ENCODE results near the gene RPS6KA5.

RPS6KA5 gene

DNA sequence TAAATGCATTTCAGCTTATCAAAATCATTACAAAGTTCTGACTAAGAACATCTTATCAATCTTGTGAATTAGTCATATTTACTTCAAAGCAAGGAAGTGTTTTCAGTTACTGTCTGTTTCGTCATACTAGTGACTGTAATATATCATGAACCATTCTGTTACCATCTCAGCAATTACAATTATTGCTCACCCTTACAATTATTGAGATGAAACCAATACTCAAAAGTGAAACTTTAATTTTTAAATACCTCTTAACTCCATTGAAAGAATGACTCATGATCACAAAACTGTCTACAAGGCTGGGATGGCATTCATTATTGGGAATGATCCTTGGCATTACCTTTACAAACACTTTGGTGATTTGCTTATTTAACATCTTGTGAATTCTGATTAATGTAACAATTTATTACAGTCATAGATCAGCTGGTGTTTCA is 90.3 kb downstream of the RPS6KA5 start:
- no peak overlapping the region for H3K18ac ChIP-seq (ENCODE audit: low read length)
- H3K79me2 ChIP-seq (ENCODE audit: control insufficient read depth, insufficient read depth, low read length, poor library complexity): no peaks in the 10 kb centered on the region
- no peak overlapping the region for H4K12ac ChIP-seq (ENCODE audit: low read depth, low read length)
- no peak overlapping the region for H2BK12ac ChIP-seq (ENCODE audit: low read length)
- H3K27ac ChIP-seq (ENCODE audit: low read depth, low read length): no peak overlapping the region
- DNase-seq: peak in 1 of 2 donors; percentile 74
- no peaks in the 10 kb centered on the region for H3K79me1 ChIP-seq (ENCODE audit: low read length)
- no CpG with 5 or more reads among the region's 1 CpG for WGBS (ENCODE audit: extremely low coverage, insufficient coverage, insufficient read length)
- H3K27me3 ChIP-seq (ENCODE audit: insufficient read depth, low read length): no peaks in the 10 kb centered on the region
- no peak overlapping the region for H3K9ac ChIP-seq (ENCODE audit: low read length)
- no peak overlapping the region for H3K4me3 ChIP-seq (ENCODE audit: low read depth, low read length)
- no peak overlapping the region for H2BK120ac ChIP-seq (ENCODE audit: insufficient read depth, low read length, poor library complexity)
- no peak overlapping the region for H2AK5ac ChIP-seq (ENCODE audit: low read length)
- H3K36me3 ChIP-seq (ENCODE audit: control insufficient read depth in 1 of 2, insufficient read depth in 2 of 2, low read length in 2 of 2): no peaks in the 10 kb centered on the region
- H2BK5ac ChIP-seq (ENCODE audit: low read depth, low read length, poor library complexity): no peak overlapping the region
- H4K91ac ChIP-seq (ENCODE audit: low read depth, low read length): no peak overlapping the region
- no peaks in the 10 kb centered on the region for H3K9me3 ChIP-seq (ENCODE audit: insufficient read depth, low read depth, low read length)
- H3K23ac ChIP-seq (ENCODE audit: low read length): no peak overlapping the region
- H3K4me2 ChIP-seq (ENCODE audit: low read length): no peak overlapping the region
- no peak overlapping the region for H4K8ac ChIP-seq (ENCODE audit: low read depth, low read length)
- no peak overlapping the region for H2AFZ ChIP-seq (ENCODE audit: insufficient read depth, low read length, poor library complexity)
- no peak overlapping the region for H3K14ac ChIP-seq (ENCODE audit: low read length)
- no peak overlapping the region for H3K4ac ChIP-seq (ENCODE audit: low read depth, low read length)
- no peaks in the 10 kb centered on the region for H3K4me1 ChIP-seq (ENCODE audit: control insufficient read depth in 1 of 2, insufficient read depth in 2 of 2, low read length in 2 of 2)

DNA sequence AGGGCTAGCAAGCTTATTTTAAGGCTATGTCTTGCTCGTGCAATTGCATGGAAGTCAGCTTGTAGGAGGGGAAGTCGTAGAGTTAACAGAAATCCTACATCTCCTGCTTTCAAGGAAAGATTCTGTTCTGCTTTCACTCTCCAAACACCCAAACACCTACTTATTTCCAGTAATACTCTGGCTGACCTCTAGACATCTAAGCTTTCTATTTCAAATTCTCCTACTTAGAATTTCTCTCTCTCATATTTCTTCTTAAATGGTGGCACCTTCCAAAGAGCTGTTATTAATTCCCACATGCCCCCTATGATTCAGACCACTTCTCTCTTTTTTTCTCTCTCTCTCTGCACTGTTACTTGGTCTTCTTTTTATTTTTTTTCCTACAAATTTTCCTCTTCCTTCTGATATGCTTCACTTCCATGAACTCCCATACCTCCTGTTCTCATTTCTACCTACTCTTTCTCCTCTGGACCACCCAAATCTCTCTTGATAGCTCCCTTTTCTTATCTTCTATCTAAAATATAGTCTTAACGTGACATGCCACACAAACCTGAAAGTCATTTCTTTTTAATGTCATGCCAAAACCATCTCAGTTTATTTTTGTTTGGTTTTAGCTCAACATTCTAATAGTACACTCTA is 90.8 kb downstream of the RPS6KA5 start:
- WGBS (ENCODE audit: extremely low coverage, insufficient coverage, insufficient read length): no CpG with 5 or more reads among the region's 3 CpGs
- no peak overlapping the region for H3K23ac ChIP-seq (ENCODE audit: low read length)
- H3K4me1 ChIP-seq (ENCODE audit: control insufficient read depth in 1 of 2, insufficient read depth in 2 of 2, low read length in 2 of 2): no peaks in the 10 kb centered on the region
- H3K18ac ChIP-seq (ENCODE audit: low read length): no peak overlapping the region
- H3K4me3 ChIP-seq (ENCODE audit: low read depth, low read length): no peak overlapping the region
- no peak overlapping the region for H2BK5ac ChIP-seq (ENCODE audit: low read depth, low read length, poor library complexity)
- no peak overlapping the region for H3K27ac ChIP-seq (ENCODE audit: low read depth, low read length)
- no peaks in the 10 kb centered on the region for H3K36me3 ChIP-seq (ENCODE audit: control insufficient read depth in 1 of 2, insufficient read depth in 2 of 2, low read length in 2 of 2)
- H2AFZ ChIP-seq (ENCODE audit: insufficient read depth, low read length, poor library complexity): no peak overlapping the region
- H3K4me2 ChIP-seq (ENCODE audit: low read length): no peak overlapping the region
- H3K14ac ChIP-seq (ENCODE audit: low read length): no peak overlapping the region
- H2BK12ac ChIP-seq (ENCODE audit: low read length): no peak overlapping the region
- H3K27me3 ChIP-seq (ENCODE audit: insufficient read depth, low read length): no peaks in the 10 kb centered on the region
- H3K79me1 ChIP-seq (ENCODE audit: low read length): no peaks in the 10 kb centered on the region
- no peak overlapping the region for H2BK120ac ChIP-seq (ENCODE audit: insufficient read depth, low read length, poor library complexity)
- H3K4ac ChIP-seq (ENCODE audit: low read depth, low read length): no peak overlapping the region
- H2AK5ac ChIP-seq (ENCODE audit: low read length): no peak overlapping the region
- H3K9ac ChIP-seq (ENCODE audit: low read length): no peak overlapping the region
- H4K91ac ChIP-seq (ENCODE audit: low read depth, low read length): no peak overlapping the region
- no peaks in the 10 kb centered on the region for H3K9me3 ChIP-seq (ENCODE audit: insufficient read depth, low read depth, low read length)
- H3K79me2 ChIP-seq (ENCODE audit: control insufficient read depth, insufficient read depth, low read length, poor library complexity): no peaks in the 10 kb centered on the region
- no peak overlapping the region for H4K12ac ChIP-seq (ENCODE audit: low read depth, low read length)
- no peak overlapping the region for H4K8ac ChIP-seq (ENCODE audit: low read depth, low read length)
- DNase-seq: no peak

DNA sequence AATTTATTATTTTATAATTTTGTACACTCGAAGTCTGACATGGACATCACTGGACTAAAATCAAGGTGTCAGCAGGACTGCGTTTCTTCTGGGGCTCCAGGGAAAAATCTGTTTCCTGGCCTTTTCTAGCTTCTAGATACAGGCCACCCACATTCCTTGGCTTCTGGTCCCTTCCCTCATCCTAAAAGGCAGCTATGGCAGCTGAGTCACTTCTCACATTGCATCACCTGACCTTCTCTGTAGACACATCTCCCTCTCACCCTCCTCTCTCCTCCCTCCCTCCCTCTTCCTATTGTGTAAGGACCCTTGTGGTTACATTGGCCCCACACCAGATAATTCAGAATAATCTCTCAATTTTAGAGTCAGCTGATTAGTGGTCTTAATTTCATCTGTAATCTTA is 92.4 kb downstream of the RPS6KA5 start:
- H2BK120ac ChIP-seq (ENCODE audit: insufficient read depth, low read length, poor library complexity): no peak overlapping the region
- no peak overlapping the region for H2BK5ac ChIP-seq (ENCODE audit: low read depth, low read length, poor library complexity)
- no peak overlapping the region for H4K12ac ChIP-seq (ENCODE audit: low read depth, low read length)
- no peak overlapping the region for H2AFZ ChIP-seq (ENCODE audit: insufficient read depth, low read length, poor library complexity)
- DNase-seq: peak; percentile 68
- H2AK5ac ChIP-seq (ENCODE audit: low read length): no peak overlapping the region
- H3K4me1 ChIP-seq (ENCODE audit: control insufficient read depth in 1 of 2, insufficient read depth in 2 of 2, low read length in 2 of 2): no peaks in the 10 kb centered on the region
- no peak overlapping the region for H3K4ac ChIP-seq (ENCODE audit: low read depth, low read length)
- H3K18ac ChIP-seq (ENCODE audit: low read length): no peak overlapping the region
- no peaks in the 10 kb centered on the region for H3K36me3 ChIP-seq (ENCODE audit: control insufficient read depth in 1 of 2, insufficient read depth in 2 of 2, low read length in 2 of 2)
- no peak overlapping the region for H3K14ac ChIP-seq (ENCODE audit: low read length)
- no peak overlapping the region for H3K4me2 ChIP-seq (ENCODE audit: low read length)
- H3K27ac ChIP-seq (ENCODE audit: low read depth, low read length): no peak overlapping the region
- no peak overlapping the region for H3K9ac ChIP-seq (ENCODE audit: low read length)
- H3K4me3 ChIP-seq (ENCODE audit: low read depth, low read length): no peak overlapping the region
- no peaks in the 10 kb centered on the region for H3K79me1 ChIP-seq (ENCODE audit: low read length)
- H2BK12ac ChIP-seq (ENCODE audit: low read length): no peak overlapping the region
- no CpG with 5 or more reads among the region's 2 CpGs for WGBS (ENCODE audit: extremely low coverage, insufficient coverage, insufficient read length)
- no peak overlapping the region for H4K8ac ChIP-seq (ENCODE audit: low read depth, low read length)
- H3K9me3 ChIP-seq (ENCODE audit: insufficient read depth, low read depth, low read length): no peaks in the 10 kb centered on the region
- H3K79me2 ChIP-seq (ENCODE audit: control insufficient read depth, insufficient read depth, low read length, poor library complexity): no peaks in the 10 kb centered on the region
- no peak overlapping the region for H4K91ac ChIP-seq (ENCODE audit: low read depth, low read length)
- H3K23ac ChIP-seq (ENCODE audit: low read length): no peak overlapping the region
- no peaks in the 10 kb centered on the region for H3K27me3 ChIP-seq (ENCODE audit: insufficient read depth, low read length)

DNA sequence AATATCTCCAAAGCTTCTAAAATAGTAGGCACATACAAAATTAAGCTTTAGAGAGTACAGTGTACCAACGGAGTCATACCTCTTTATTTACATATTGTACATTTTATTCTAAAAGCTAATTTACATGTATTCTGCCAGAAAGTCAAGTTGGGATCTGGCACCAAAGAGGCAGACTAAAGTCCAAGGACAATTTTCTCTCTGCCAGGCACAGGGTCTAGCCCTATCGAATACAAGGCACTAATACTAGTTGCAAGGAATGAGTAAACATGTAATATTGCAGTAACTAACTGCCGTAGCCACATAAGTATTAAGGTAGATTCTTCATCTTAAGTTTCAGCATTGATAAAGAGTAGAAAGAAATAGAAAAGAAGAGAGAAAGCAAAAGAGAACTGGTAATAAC is 93.9 kb downstream of the RPS6KA5 start:
- H3K9me3 ChIP-seq (ENCODE audit: insufficient read depth, low read depth, low read length): no peaks in the 10 kb centered on the region
- no CpG with 5 or more reads among the region's 3 CpGs for WGBS (ENCODE audit: extremely low coverage, insufficient coverage, insufficient read length)

More for the DNA sequence above, 93.9 kb downstream of the RPS6KA5 start:
- Histone ChIP-seq H3K4me2 (ENCODE audit: low read length) (no peak overlapping the region), H2AFZ (ENCODE audit: insufficient read depth, low read length, poor library complexity) (no peak overlapping the region), H3K79me2 (ENCODE audit: control insufficient read depth, insufficient read depth, low read length, poor library complexity) (no peaks in the 10 kb centered on the region), H4K91ac (ENCODE audit: low read depth, low read length) (no peak overlapping the region), H2BK12ac (ENCODE audit: low read length) (no peak overlapping the region), H3K79me1 (ENCODE audit: low read length) (no peaks in the 10 kb centered on the region), H3K14ac (ENCODE audit: low read length) (no peak overlapping the region), H4K8ac (ENCODE audit: low read depth, low read length) (no peak overlapping the region), H2BK120ac (ENCODE audit: insufficient read depth, low read length, poor library complexity) (no peak overlapping the region), H3K18ac (ENCODE audit: low read length) (no peak overlapping the region), H3K4me1 (ENCODE audit: control insufficient read depth in 1 of 2, insufficient read depth in 2 of 2, low read length in 2 of 2) (no peaks in the 10 kb centered on the region), H3K9ac (ENCODE audit: low read length) (no peak overlapping the region), H3K27me3 (ENCODE audit: insufficient read depth, low read length) (no peaks in the 10 kb centered on the region), H4K12ac (ENCODE audit: low read depth, low read length) (no peak overlapping the region), H3K4me3 (ENCODE audit: low read depth, low read length) (no peak overlapping the region), H2AK5ac (ENCODE audit: low read length) (no peak overlapping the region), H3K23ac (ENCODE audit: low read length) (no peak overlapping the region), H2BK5ac (ENCODE audit: low read depth, low read length, poor library complexity) (no peak overlapping the region), H3K27ac (ENCODE audit: low read depth, low read length) (no peak overlapping the region), H3K36me3 (ENCODE audit: control insufficient read depth in 1 of 2, insufficient read depth in 2 of 2, low read length in 2 of 2) (no peaks in the 10 kb centered on the region), H3K4ac (ENCODE audit: low read depth, low read length) (no peak overlapping the region)
- no peak for DNase-seq
